RWPE1 (cell line): Measurements from ENCODE around the gene ASIC4.

ENCODE experiments used
- CTCF ChIA-PET: fragments of 350-600 bp; sonication (Branson Sonifier 250); formaldehyde crosslinking; extraction: SDS; loops from one replicate; lab custom pipeline; 2021; lab: Yijun Ruan, JAX
- POLR2A ChIA-PET: fragments of 400-600 bp; formaldehyde crosslinking; extraction: SDS; loops from one replicate; lab custom pipeline; 2020; ENCODE audit warnings: antibody characterized with exemption; ENCODE audit not compliant: low non-redundant PET; lab: Yijun Ruan, JAX
- DNase-seq: peaks from one replicate; pipeline ENCODE4 v3.0.0; 2012; ENCODE audit warnings: low spot score
- H3K27ac ChIP-seq: fragments of 450-650 bp; 2 replicates; pipeline ENCODE4 v1.5.1; 2017
- CTCF ChIP-seq: fragments of 450-650 bp; conservative IDR thresholded peaks from 2 replicates; pipeline ENCODE4 v1.5.1; 2017; ENCODE audit warnings: low read depth, mild to moderate bottlenecking

ASIC4 gene

GRCh38 chr2:219496247-219496824, 17.9 kb upstream of the ASIC4 start:
- ChIA-PET POLR2A (interaction anchor here (0.6 kb wide), 1 partner anchor 587 kb away, joined by 3 read pairs; no protein-coding TSS in a partner anchor), CTCF (interaction anchor here (0.7 to 1.6 kb wide), 9 partner anchors 10 to 108 kb away, joined by 3 to 8 read pairs (median 4); partner anchors contain the start of gene DNPEP)
- no peak for TF ChIP-seq CTCF
- no peak overlapping the region for H3K27ac ChIP-seq
- DNase-seq, result no peak

DNA sequence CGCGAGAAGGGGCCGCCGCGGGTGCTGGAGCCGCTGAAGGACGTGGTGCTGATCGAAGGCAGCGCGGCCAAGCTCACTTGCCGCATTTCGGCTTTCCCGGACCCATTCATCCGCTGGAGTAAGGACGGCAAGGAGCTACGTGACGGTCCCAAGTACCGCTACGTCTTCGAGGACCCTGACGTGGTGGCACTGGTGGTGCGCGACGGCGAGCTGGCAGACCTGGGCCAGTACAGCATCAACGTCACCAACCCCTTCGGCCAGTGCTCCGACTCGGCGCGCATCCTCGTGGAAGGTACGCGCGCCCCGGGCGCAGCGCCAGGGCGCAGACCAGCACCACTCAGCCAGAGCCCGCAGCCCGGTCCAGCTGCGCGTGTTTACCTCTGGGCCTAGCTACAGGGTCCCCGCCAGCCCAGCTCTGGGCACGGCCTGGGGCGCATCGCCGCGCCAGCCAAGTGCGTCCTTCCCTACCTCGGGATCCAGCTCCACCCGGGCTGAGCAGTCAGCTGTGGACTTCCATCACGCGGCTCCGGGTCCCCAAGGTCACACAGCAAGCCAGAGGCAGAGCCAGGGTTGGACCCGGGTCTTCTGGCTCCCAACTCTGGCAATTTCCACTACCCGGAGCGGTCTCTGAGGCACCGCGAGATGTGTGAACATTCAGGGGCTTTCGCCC, 17.3 kb upstream of the ASIC4 start:
- no peak for DNase-seq
- peak overlapping the region; percentile 95; the same call in 1 of the 2 replicates for H3K27ac ChIP-seq
- POLR2A ChIA-PET, result no interaction called here
- CTCF ChIA-PET, result interaction anchor here (1.0 to 1.2 kb wide), 2 partner anchors 21 to 33 kb away, joined by 3 to 4 read pairs; no protein-coding TSS in a partner anchor
- no peak for TF ChIP-seq CTCF

- POLR2A ChIA-PET, result interaction anchor here (1.3 kb wide), 1 partner anchor 32 kb away, joined by 7 read pairs; no protein-coding TSS in a partner anchor
- CTCF ChIA-PET, result interaction anchor here (0.7 to 1.2 kb wide), 2 partner anchors 22 to 88 kb away, joined by 3 to 4 read pairs; no protein-coding TSS in a partner anchor
- peak overlapping the region; percentile 95 for H3K27ac ChIP-seq
- TF ChIP-seq CTCF, result no peak
- DNase-seq, result peak; percentile 77
Observed at GRCh38 chr2:219497495-219498279, 16.6 kb upstream of the ASIC4 start.

DNA sequence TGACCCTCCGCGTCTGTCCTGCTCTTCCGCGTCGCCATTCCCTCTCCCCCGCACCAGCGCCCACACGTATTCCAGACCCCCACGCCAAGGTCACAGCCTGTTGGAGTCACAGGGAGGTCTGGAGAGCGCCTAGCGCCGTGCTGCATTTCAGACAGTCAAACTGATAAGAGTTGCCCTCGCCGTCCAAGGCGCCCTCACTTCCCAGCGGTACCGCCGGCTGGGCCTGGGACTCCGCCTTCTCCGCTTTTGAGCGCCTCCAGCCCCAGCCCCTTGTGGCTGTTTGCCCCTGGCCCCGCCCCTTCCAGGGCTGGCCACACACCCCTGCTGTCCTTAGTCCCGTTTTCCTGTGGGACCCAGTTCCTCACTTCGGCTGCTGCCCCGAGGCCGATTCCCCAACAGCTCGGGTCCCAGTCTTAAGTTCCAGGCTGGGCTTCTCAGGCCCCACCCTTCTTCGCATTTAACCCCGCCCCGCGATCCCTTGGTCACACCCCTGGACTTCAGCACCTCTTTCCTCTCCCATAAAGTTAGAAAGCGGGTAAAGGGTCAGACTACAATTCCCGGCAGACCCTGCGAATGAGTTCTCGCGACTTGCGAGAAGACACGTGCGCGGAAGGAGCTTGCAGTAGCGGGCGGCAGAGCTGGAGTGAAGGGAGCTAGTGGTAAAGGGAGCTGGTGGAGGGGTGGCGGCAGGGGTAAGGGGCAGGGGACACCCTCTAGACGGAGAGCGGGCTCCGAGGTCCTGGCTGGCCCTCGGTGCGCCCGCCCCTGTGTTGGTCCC, 15.8 kb upstream of the ASIC4 start, which contains the start of gene GMPPA:
Gene GMPPA (plus strand): TSS at position 612 of the 778 bp plus-strand sequence. CDS start 1,085 bp downstream, outside the sequence.
- no peak for TF ChIP-seq CTCF
- ChIA-PET CTCF (interaction anchor here (0.5 to 2.8 kb wide), 3 partner anchors 11 to 89 kb away, joined by 3 to 14 read pairs (median 3); no protein-coding TSS in a partner anchor), POLR2A (interaction anchor here (0.7 to 1.3 kb wide), 3 partner anchors 9 to 31 kb away, joined by 3 to 7 read pairs (median 4); no protein-coding TSS in a partner anchor)
- DNase-seq, result peak; percentile 100
- peak within 1 kb of the TSS; percentile 95 for H3K27ac ChIP-seq

DNA sequence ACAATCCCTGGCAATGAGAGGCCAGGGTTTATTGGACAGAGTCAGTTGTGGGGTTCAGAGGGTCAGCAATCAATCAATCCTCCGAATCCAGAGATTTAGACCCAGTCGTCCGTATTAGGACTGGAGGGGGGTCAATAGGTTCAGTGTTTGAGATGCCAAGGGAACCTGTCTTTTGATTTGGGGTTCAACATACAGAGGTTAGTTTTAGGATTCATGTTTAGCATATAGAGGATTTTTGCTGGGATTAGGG, 15.3 kb upstream of the ASIC4 start:
- peak overlapping the region; percentile 95 for H3K27ac ChIP-seq
- DNase-seq, result no peak
- CTCF ChIA-PET, result interaction anchor here (0.5 to 2.8 kb wide), 2 partner anchors 10 to 52 kb away, joined by 3 to 14 read pairs; no protein-coding TSS in a partner anchor
- no peak for TF ChIP-seq CTCF
- POLR2A ChIA-PET, result interaction anchor here (0.7 to 1.3 kb wide), 3 partner anchors 9 to 31 kb away, joined by 3 to 7 read pairs (median 4); no protein-coding TSS in a partner anchor
